ENCODE results near the gene TNFAIP1.

The TNFAIP1 gene

GRCh38 chr17:28372203-28372944 lies 36.8 kb downstream of the TNFAIP1 start:
- DNase-seq, result peak in 4 of 14 donors; percentile 29 to 61 (median 40)

- DNase-seq, result no peak
These were observed 37.3 kb downstream of the TNFAIP1 start for GRCh38 chr17:28372945-28373274.

- no peak for DNase-seq
These were observed 44.5 kb downstream of the TNFAIP1 start for GRCh38 chr17:28379814-28380801.

- peak in 2 of 14 donors; percentile 14 to 59 for DNase-seq
These were observed 45.7 kb downstream of the TNFAIP1 start for GRCh38 chr17:28381141-28381825.

GRCh38 chr17:28384281-28385036 lies 48.9 kb downstream of the TNFAIP1 start:
- DNase-seq, result no peak

GRCh38 chr17:28385037-28385400 lies 49.5 kb downstream of the TNFAIP1 start:
- DNase-seq, result no peak

GRCh38 chr17:28385406-28385805 lies 49.8 kb downstream of the TNFAIP1 start:
- no peak for DNase-seq

GRCh38 chr17:28386391-28386790 lies 50.8 kb downstream of the TNFAIP1 start:
- DNase-seq, result no peak

GRCh38 chr17:28388106-28388505 lies 52.5 kb downstream of the TNFAIP1 start:
- no peak for DNase-seq

GRCh38 chr17:28390141-28390540 lies 54.6 kb downstream of the TNFAIP1 start:
- DNase-seq, result no peak

- DNase-seq, result no peak
These were observed 55.0 kb downstream of the TNFAIP1 start for GRCh38 chr17:28390563-28390962.

- no peak for DNase-seq
These were observed 55.4 kb downstream of the TNFAIP1 start for GRCh38 chr17:28390984-28391383.

- no peak for DNase-seq
These were observed 55.8 kb downstream of the TNFAIP1 start for GRCh38 chr17:28391401-28391800.

GRCh38 chr17:28392491-28392890 lies 56.9 kb downstream of the TNFAIP1 start:
- peak in 1 of 14 donors; percentile 46 for DNase-seq

- no peak for DNase-seq
These were observed 59.0 kb downstream of the TNFAIP1 start for GRCh38 chr17:28394337-28395116.

GRCh38 chr17:28395426-28395825 lies 59.9 kb downstream of the TNFAIP1 start:
- no peak for DNase-seq

GRCh38 chr17:28395968-28396367 lies 60.4 kb downstream of the TNFAIP1 start:
- no peak for DNase-seq
